B cell (primary cell): ENCODE measurements around the gene RBBP8.

ENCODE experiments used
- CTCF ChIP-seq: fragments of 200-600 bp; IDR thresholded peaks from one replicate; pipeline ENCODE4 v1.8.0; 2022; ENCODE audit warnings: antibody characterized with exemption, mild to moderate bottlenecking
- EZH2 ChIP-seq: IDR thresholded peaks from 2 replicates; pipeline ENCODE4 v1.6.1; 2012; ENCODE audit warnings: borderline replicate concordance, low read depth, mild to moderate bottlenecking, moderate library complexity, low read length; ENCODE audit not compliant: insufficient read depth, poor library complexity, severe bottlenecking

GRCh38 chr18:23063502-23063901 lies 130.4 kb downstream of the RBBP8 start:
- TF ChIP-seq CTCF, result no peak
- TF ChIP-seq EZH2, result no peak
